Frontal cortex (tissue), 4 donors: Measurements from ENCODE around the gene SEMA3E. TPM values are rescaled to one million over a fixed set of nuclear protein-coding genes. Genes with fewer than 3 reads are reported as not detected.
"Not testable (repeated sequence)": the region's sequence is repeated elsewhere in the genome, so short reads cannot be mapped to it uniquely, and the experiment has no call there.

Experiments
- DNase-seq, 2 donors: peaks; one replicate each; pipeline ENCODE4 v3.0.0; 2012; ENCODE audit warnings: low spot score in 2 of 2
- FAIRE-seq: peaks from 2 replicates; lab custom pipeline; 2012; peaks lifted over from hg19 to GRCh38; lab: Jason Lieb, UNC
- total RNA-seq: library from RNA; depleted of rRNA; stranded (reverse); fragments of >200 nt; gene quantifications from one replicate; pipeline ENCODE4 v1.2.3, GENCODE V29; 2014
- donor health status: control.
- donor health status: control.
- donor health status: control.

The SEMA3E gene
- total RNA-seq, 1 donor from 2014 or later, result 28.1 TPM

- DNase-seq, FAIRE-seq: not testable (repeated sequence)
These were observed 187.1 kb downstream of the SEMA3E start for GRCh38 chr7:83461820-83462219.

- not testable (repeated sequence) for FAIRE-seq, DNase-seq
These were observed 188.8 kb downstream of the SEMA3E start for GRCh38 chr7:83459930-83460653.

DNA sequence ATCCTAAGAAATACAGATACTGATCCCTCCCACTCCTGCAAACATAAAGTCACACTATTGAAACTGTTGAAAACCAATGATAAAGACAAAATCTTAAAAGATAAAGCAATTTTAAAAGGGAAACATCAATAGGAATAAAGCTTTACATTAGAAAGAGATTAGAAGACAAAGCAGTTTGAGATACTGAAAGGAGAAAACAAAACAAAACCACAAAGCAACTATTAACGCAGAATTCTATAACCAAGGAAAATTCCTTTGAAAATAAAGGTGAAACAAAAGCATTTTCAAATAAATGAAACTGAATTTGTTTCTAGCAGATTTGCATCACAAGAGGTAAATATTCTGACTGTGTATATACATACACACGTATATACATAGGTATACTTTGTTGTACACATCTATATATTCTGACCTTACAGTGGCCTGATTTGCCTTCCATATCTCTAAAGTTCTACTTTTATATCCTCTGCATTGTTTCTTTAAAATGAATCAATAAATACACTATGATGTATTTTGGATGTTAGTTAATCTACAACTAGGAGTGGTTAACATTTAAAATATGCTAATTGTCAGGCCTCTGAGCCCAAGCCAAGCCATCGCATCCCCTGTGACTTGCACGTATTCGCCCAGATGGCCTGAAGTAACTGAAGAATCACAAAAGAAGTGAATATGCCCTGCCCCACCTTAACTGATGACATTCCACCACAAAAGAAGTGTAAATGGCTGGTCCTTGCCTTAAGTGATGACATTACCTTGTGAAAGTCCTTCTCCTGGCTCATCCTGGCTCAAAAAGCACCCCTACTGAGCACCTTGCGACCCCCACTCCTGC is 189.6 kb downstream of the SEMA3E start:
- not testable (repeated sequence) for DNase-seq, FAIRE-seq

DNA sequence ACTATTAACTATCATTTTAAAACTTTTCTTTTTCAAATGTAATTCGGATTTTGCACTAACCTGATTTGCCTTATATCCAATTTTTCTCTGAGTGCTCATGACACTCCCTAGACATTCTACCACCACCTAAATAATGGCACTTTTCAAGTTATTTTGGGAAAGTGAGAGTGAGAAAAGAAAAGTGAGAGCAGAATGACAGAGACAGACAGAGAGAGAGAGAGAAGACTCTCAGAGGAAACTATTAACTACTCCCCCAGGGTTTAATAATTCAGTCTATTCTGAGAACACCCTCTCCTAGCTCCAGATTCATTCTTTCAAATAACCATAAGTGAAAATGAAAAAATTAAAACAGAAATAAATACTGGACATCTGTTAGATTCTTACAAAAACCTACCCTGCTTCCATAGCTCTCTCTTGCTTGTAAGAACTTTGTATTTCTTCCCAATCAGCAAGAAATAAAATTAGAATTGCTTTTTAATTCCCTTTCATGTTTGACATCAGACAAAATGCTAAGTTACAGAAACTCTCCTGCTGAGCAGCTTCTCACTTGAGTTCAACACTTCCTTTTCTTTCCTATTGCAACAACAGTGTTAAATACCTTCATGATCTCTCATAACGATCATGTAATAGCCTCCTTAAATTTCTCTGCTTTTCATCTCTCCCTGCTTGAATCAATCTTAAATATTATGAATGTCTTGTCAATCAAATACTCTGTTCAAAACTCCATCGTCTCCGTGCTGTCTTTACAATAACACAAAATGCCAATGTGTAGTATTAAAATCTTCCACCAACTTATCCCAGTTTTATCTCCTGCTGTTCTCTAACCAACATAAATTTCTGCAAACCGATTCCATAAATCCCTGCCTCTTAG is 191.7 kb downstream of the SEMA3E start:
- no peak for FAIRE-seq
- DNase-seq, result no peak

GRCh38 chr7:83456413-83456812 is 192.5 kb downstream of the SEMA3E start:
- no peak for DNase-seq
- FAIRE-seq, result no peak

- no peak for DNase-seq
- FAIRE-seq, result no peak
These were observed 193.3 kb downstream of the SEMA3E start for GRCh38 chr7:83455612-83456011.

DNA sequence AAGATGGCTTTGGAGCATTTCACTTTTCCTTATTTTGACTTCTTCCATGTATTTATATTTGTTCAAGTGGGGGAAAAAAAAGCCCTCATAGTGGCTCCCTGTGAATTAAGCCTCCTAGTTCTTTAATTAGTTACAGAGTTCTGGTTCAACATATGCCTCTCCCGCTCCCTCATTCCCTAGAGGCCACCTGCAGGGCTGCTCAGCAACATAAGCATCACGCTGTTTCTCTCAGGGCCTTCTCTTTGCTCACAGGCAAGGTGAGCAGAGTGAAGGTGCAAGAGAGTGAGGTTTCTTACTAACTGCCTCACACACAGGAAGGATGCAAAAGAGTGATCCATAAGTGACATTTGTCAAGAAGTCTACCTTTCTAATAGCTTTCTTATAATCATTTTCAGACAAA is 196.7 kb downstream of the SEMA3E start:
- FAIRE-seq (no peak), DNase-seq (no peak)

DNA sequence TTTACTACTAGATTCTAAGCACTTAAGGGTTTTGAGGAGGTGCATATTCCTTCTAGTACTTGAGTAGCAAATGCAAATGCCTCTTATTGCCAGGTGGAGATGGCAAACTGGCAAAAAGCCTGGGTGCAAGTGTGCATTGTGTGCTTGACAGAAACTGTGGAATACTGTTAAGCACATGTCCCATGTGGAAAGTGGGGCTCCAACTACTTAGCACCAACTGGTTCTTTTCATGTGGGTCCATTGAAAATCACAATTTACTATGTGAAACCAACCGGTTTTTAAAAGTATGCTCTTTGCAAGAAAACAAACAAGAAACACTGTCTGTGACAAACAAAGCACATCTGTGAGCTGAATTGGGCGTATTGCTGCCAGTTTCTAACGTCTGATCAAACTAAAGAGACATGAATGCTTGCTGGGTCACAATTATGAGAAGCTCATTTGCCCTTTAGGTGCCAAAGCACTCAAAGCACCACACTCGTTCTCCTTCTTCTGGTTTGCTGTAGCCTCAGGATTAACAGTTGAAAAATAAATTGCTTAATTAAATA is 197.4 kb downstream of the SEMA3E start:
- DNase-seq (no peak), FAIRE-seq (no peak)

DNA sequence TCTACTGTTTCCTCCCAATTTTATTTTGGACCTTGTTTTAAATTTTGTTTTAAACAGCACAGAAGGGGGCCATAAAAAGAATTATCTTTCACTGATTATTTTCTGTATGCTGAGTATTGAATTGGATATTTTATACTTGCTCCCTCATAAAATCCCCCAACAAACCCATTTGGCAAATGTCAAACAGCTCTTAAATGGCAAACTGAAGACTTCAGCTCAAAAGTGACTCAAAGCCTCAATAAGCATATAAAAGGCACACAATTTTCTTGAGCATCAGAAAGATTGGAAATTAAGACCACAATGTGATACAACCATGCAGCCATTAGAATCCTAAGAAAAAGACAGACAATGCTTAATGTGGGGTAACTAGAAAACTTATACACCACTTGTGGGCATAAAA is 199.2 kb downstream of the SEMA3E start:
- DNase-seq (no peak), FAIRE-seq (no peak)

- DNase-seq (no peak), FAIRE-seq (no peak)
These were observed 201.3 kb downstream of the SEMA3E start for GRCh38 chr7:83447681-83448080.

DNA sequence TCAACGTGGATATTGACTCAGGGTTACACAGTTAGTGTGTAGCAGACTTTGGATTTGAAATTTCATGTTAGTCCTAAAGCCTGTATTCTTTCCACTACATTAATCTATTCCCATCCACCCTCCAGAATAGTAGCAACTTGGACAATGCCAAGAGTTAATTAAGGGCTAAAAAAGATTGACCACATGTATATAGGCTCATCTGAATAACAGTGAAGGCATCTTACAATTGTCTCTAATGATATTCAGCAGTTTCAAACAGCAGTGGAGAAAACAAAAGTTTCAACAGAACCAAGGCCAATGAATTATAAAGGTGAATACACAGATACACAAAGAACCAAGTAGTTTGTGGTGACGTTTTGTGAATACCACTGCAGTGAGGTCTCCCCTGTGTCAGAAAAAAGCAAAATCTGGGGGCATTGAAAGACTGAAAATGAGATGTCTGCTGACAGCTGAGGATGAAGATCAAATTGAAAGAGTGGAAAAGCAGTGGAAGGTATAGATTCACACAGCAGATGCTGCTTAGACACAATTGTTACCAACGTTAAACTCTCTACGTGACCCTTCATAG is 202.8 kb downstream of the SEMA3E start:
- FAIRE-seq (no peak), DNase-seq (no peak)

DNA sequence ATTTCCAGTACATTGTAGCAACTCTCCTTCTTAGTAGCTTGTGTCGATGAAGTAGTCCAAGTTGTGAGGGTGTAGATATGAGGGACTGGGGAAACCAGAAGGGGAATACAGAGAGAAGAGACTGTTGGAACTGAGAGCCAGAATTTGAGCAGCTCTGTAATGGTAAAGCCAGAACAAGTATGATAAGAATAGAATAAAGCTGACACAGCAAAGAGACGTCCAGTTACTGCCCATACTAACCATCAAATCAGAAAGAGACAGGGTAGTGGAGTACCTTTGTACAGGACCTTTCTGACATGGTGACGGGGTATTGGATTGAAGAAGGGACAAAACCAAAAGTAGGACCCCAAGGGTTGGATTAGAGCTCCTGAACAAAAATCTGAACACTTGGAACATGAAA is 206.0 kb downstream of the SEMA3E start:
- no peak for FAIRE-seq
- no peak for DNase-seq

GRCh38 chr7:83439026-83439425 is 209.9 kb downstream of the SEMA3E start:
- no peak for FAIRE-seq
- DNase-seq, result no peak

- FAIRE-seq, DNase-seq: not testable (repeated sequence)
These were observed 218.7 kb downstream of the SEMA3E start for GRCh38 chr7:83430289-83430688.

GRCh38 chr7:83429493-83429892 is 219.4 kb downstream of the SEMA3E start:
- DNase-seq, result no peak
- no peak for FAIRE-seq

GRCh38 chr7:83427884-83428283 is 221.1 kb downstream of the SEMA3E start:
- FAIRE-seq (no peak), DNase-seq (no peak)

GRCh38 chr7:83426325-83426724 is 222.6 kb downstream of the SEMA3E start:
- DNase-seq (no peak), FAIRE-seq (no peak)

DNA sequence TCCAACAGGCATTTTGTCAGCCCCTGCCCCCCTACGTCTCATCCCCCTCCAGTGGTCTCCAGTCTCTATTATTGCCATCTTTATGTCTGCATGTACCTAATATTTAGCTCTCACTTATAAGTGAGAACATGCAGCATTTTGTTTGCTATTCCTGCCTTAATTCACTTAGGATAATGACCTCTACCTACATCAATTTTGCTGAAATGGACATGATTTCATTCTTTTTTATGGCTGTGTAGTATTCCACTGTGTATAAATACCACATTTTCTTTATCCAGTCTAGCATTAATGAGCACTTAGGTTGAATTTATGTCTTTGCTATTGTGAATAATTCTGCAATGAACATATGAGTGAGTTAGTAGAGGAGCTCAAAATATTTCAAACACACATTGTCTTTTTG is 229.9 kb downstream of the SEMA3E start:
- FAIRE-seq (no peak), DNase-seq (no peak)

- DNase-seq (no peak), FAIRE-seq (no peak)
These were observed 233.1 kb downstream of the SEMA3E start for GRCh38 chr7:83415840-83416239.

DNA sequence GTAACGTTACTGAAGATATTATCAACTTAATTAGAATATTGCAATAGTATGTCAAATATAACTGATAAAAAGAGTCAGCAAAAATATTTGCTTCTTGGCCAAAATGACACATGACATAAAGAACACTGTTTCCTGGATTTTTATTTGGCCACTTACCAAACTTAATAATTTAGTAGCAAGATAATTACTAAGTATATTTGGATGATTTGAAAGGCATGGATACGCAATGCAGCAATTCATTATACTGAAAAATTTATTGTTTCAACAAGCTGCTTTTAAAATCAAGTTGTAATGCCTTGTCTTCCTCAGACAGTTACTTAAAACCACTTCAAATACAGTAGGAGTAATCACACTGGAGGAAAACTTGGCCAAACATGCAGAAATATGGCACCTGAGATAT is 234.0 kb downstream of the SEMA3E start:
- no peak for FAIRE-seq

More for the DNA sequence above, 234.0 kb downstream of the SEMA3E start:
- DNase-seq, result no peak
